HG03575 (cell line): ENCODE measurements around the gene NFATC1.

Experiments
- ATAC-seq: cut with Tn5 transposase; IDR thresholded peaks from one replicate; pipeline ENCODE4 v1.9.1; 2021; ENCODE audit not compliant: unreplicated experiment, insufficient number of reproducible peaks, low FRiP score; ENCODE audit errors: extremely low read depth

NFATC1 gene

GRCh38 chr18:79461627-79462026 lies 65.9 kb downstream of the NFATC1 start:
- ATAC-seq, result no peak

GRCh38 chr18:79463424-79463960 lies 67.8 kb downstream of the NFATC1 start:
- ATAC-seq, result no peak

GRCh38 chr18:79465392-79465991 lies 69.8 kb downstream of the NFATC1 start:
- ATAC-seq, result no peak

- no peak for ATAC-seq
These were observed 70.9 kb downstream of the NFATC1 start for GRCh38 chr18:79466591-79466990.

GRCh38 chr18:79467126-79467525 lies 71.4 kb downstream of the NFATC1 start:
- no peak for ATAC-seq

- no peak for ATAC-seq
These were observed 72.5 kb downstream of the NFATC1 start for GRCh38 chr18:79468119-79468789.

- no peak for ATAC-seq
These were observed 73.6 kb downstream of the NFATC1 start for GRCh38 chr18:79469309-79469708.

- ATAC-seq, result no peak
These were observed 74.2 kb downstream of the NFATC1 start for GRCh38 chr18:79469751-79470505.

GRCh38 chr18:79470547-79470946 lies 74.8 kb downstream of the NFATC1 start:
- ATAC-seq, result no peak

- ATAC-seq, result no peak
These were observed 75.3 kb downstream of the NFATC1 start for GRCh38 chr18:79471046-79471445.

- no peak for ATAC-seq
These were observed 75.9 kb downstream of the NFATC1 start for GRCh38 chr18:79471597-79471996.

GRCh38 chr18:79472176-79472575 lies 76.4 kb downstream of the NFATC1 start:
- ATAC-seq, result no peak

- no peak for ATAC-seq
These were observed 77.2 kb downstream of the NFATC1 start for GRCh38 chr18:79472946-79473345.

GRCh38 chr18:79476031-79476917 lies 80.5 kb downstream of the NFATC1 start:
- no peak for ATAC-seq

GRCh38 chr18:79476918-79477571 lies 81.3 kb downstream of the NFATC1 start:
- no peak for ATAC-seq

- no peak for ATAC-seq
These were observed 82.2 kb downstream of the NFATC1 start for GRCh38 chr18:79477711-79478483.

- no peak for ATAC-seq
These were observed 82.9 kb downstream of the NFATC1 start for GRCh38 chr18:79478484-79479115.
